GM12878 (cell line): ENCODE measurements around the gene ATF7IP. TPM values are rescaled to one million over a fixed set of nuclear protein-coding genes. Genes with fewer than 3 reads are reported as not detected.
A peak's percentile ranks its signal among the peaks of the same experiment; 100 is the strongest.

Experiments
- ATAC-seq: fragments of 200-7000 bp; cut with Tn5 transposase; 3 replicates; pipeline ENCODE4 v1.9.1; 2020; ENCODE audit warnings: mild to moderate bottlenecking, moderate library complexity
- BruUV-seq: library from RNA; stranded (reverse); fragments of 400-500 nt; replicated peaks from 2 replicates; lab custom pipeline; 2021; lab: Mats Ljungman, UMichigan
- CTCF ChIA-PET: fragments of 300-600 bp; sonication (Branson Sonifier 250); formaldehyde crosslinking; extraction: SDS; loops from one replicate; lab custom pipeline; 2021; ENCODE audit warnings: inconsistent platforms; lab: Yijun Ruan, JAX
- POLR2A ChIA-PET: fragments of 350-600 bp; formaldehyde crosslinking; extraction: SDS; loops from one replicate; lab custom pipeline; 2021; ENCODE audit warnings: inconsistent platforms; lab: Charles Lee
- RAD21 ChIA-PET: fragments of 300-600 bp; sonication (Branson Sonifier 250); formaldehyde crosslinking; loops from one replicate; lab custom pipeline; 2023; ENCODE audit warnings: antibody characterized with exemption; ENCODE audit not compliant: unreplicated experiment; lab: Charles Lee
- SMC1A ChIA-PET: fragments of 300-600 bp; sonication (Branson Sonifier 250); formaldehyde crosslinking; loops from one replicate; lab custom pipeline; 2023; ENCODE audit not compliant: unreplicated experiment, uncharacterized antibody; lab: Charles Lee
- DNase-seq: peaks from one replicate; pipeline ENCODE4 v3.0.0-alpha.2; 2011; ENCODE audit warnings: low read depth, low spot score
- FAIRE-seq: peaks from 3 replicates; lab custom pipeline; 2011; peaks lifted over from hg19 to GRCh38; lab: Jason Lieb, UNC
- H2AFZ ChIP-seq: 2 replicates; pipeline ENCODE4 v1.6.0; 2011; ENCODE audit warnings: low read depth, low read length, control low read depth; ENCODE audit not compliant: control insufficient read depth
- H3K27ac ChIP-seq: 2 replicates; pipeline ENCODE4 v1.5.1; 2011; ENCODE audit warnings: control low read depth; ENCODE audit not compliant: control insufficient read depth, insufficient read depth
- H3K27me3 ChIP-seq, 2 experiments: replicated peaks in 1 of 2; 2 replicates each; pipeline versions ENCODE4 v1.6.0 to v1.6.1; 2011; ENCODE audit warnings: low read length in 1 of 2; ENCODE audit not compliant: control insufficient read depth in 2 of 2, insufficient read depth in 2 of 2
- H3K36me3 ChIP-seq, 2 experiments: 2 replicates each; pipeline ENCODE4 v1.5.1; 2011; ENCODE audit warnings: low read length in 1 of 2; ENCODE audit not compliant: control insufficient read depth in 2 of 2, insufficient read depth in 2 of 2
- H3K4me1 ChIP-seq: 2 replicates; pipeline ENCODE4 v1.6.1; 2011; ENCODE audit warnings: mild to moderate bottlenecking, low read length, moderate library complexity, mixed read lengths; ENCODE audit not compliant: control insufficient read depth, insufficient read depth
- H3K4me2 ChIP-seq: 2 replicates; pipeline ENCODE4 v1.6.0; 2011; ENCODE audit warnings: control low read depth; ENCODE audit not compliant: control insufficient read depth, insufficient read depth
- H3K4me3 ChIP-seq: fragments of 200-600 bp; sonication (generic); 2 replicates; pipeline ENCODE4 v1.5.1; 2016
- H3K79me2 ChIP-seq: 2 replicates; pipeline ENCODE4 v1.6.0; 2011; ENCODE audit warnings: low read length; ENCODE audit not compliant: control insufficient read depth, insufficient read depth
- H3K9ac ChIP-seq: 2 replicates; pipeline ENCODE4 v1.8.0; 2011; ENCODE audit warnings: low read length, control low read depth, mixed read lengths; ENCODE audit not compliant: control insufficient read depth, insufficient read depth
- H3K9me3 ChIP-seq: replicated peaks from 3 replicates; pipeline ENCODE4 v1.5.1; 2011; ENCODE audit warnings: mild to moderate bottlenecking, low read length; ENCODE audit not compliant: control insufficient read depth, insufficient read depth
- H4K20me1 ChIP-seq: 2 replicates; pipeline ENCODE4 v1.6.0; 2011; ENCODE audit not compliant: control insufficient read depth, insufficient read depth
- CREM ChIP-seq: IDR thresholded peaks from 2 replicates; pipeline ENCODE4 v1.6.1; 2014; ENCODE audit warnings: antibody characterized with exemption, low read depth
- EP300 ChIP-seq, 2 experiments: fragments of 150-350 bp in 1 of 2; IDR thresholded peaks; 2 replicates each; pipeline ENCODE4 v1.6.1; 2011 to 2012; ENCODE audit warnings: low read depth in 2 of 2, low read length in 2 of 2, borderline replicate concordance in 1 of 2, improper control_type of control experiment in 1 of 2, inconsistent platforms in 1 of 2; ENCODE audit not compliant: control insufficient read depth in 1 of 2
- GABPA ChIP-seq: IDR thresholded peaks from 2 replicates; pipeline ENCODE4 v1.6.1; 2014; ENCODE audit warnings: antibody characterized with exemption, low read depth, mild to moderate bottlenecking, inconsistent platforms
- GATAD2B ChIP-seq: fragments of 450-650 bp; conservative IDR thresholded peaks from 2 replicates; pipeline ENCODE4 v1.6.1; 2017; ENCODE audit warnings: low read depth, mild to moderate bottlenecking, moderate library complexity
- IKZF1 ChIP-seq: fragments of 450-650 bp; conservative IDR thresholded peaks from 2 replicates; pipeline ENCODE4 v1.6.1; 2017; ENCODE audit warnings: antibody characterized with exemption, mild to moderate bottlenecking
- IKZF2 ChIP-seq, 2 experiments: fragments of 450-650 bp; IDR thresholded peaks; 2 replicates each; pipeline ENCODE4 v1.6.1; 2017; ENCODE audit warnings: mild to moderate bottlenecking in 2 of 2, moderate library complexity in 2 of 2
- JUND ChIP-seq: IDR thresholded peaks from 2 replicates; pipeline ENCODE4 v1.6.1; 2012; ENCODE audit warnings: low read depth, mild to moderate bottlenecking, low read length, improper control_type of control experiment, moderate library complexity
- MEF2A ChIP-seq: IDR thresholded peaks from 2 replicates; pipeline ENCODE4 v1.6.1; 2011; ENCODE audit warnings: low read depth, mild to moderate bottlenecking, low read length, moderate library complexity; ENCODE audit not compliant: insufficient read depth
- MTA2 ChIP-seq: fragments of 450-650 bp; IDR thresholded peaks from 2 replicates; pipeline ENCODE4 v1.6.1; 2016; ENCODE audit warnings: low read depth, mild to moderate bottlenecking, moderate library complexity
- NBN ChIP-seq: fragments of 450-650 bp; IDR thresholded peaks from 2 replicates; pipeline ENCODE4 v1.6.1; 2016
- NFIC ChIP-seq: IDR thresholded peaks from 2 replicates; pipeline ENCODE4 v1.6.1; 2012; ENCODE audit warnings: low read depth, mild to moderate bottlenecking, inconsistent platforms, low read length, moderate library complexity
- NKRF ChIP-seq: fragments of 450-650 bp; conservative IDR thresholded peaks from 2 replicates; pipeline ENCODE4 v1.6.1; 2017; ENCODE audit warnings: mild to moderate bottlenecking, moderate library complexity
- POLR2AphosphoS2 ChIP-seq: IDR thresholded peaks from 2 replicates; pipeline ENCODE4 v1.6.1; 2011; ENCODE audit warnings: low read depth, mild to moderate bottlenecking, low read length, improper control_type of control experiment, moderate library complexity
- POLR2AphosphoS5 ChIP-seq: IDR thresholded peaks from 2 replicates; pipeline ENCODE4 v1.6.1; 2011; ENCODE audit warnings: mild to moderate bottlenecking, low read length, inconsistent platforms
- RELA ChIP-seq: fragments of 450-650 bp; IDR thresholded peaks from 2 replicates; pipeline ENCODE4 v1.8.0; 2014; ENCODE audit warnings: borderline replicate concordance; ENCODE audit not compliant: partially characterized antibody
- SMAD5 ChIP-seq: IDR thresholded peaks from 2 replicates; pipeline ENCODE4 v1.6.1; 2016; ENCODE audit warnings: antibody characterized with exemption, low read depth
- SREBF1 ChIP-seq: IDR thresholded peaks from 2 replicates; pipeline ENCODE4 v1.6.1; 2012; ENCODE audit warnings: mild to moderate bottlenecking, low read length
- USF2 ChIP-seq: IDR thresholded peaks from 2 replicates; pipeline ENCODE4 v1.6.1; 2011; ENCODE audit warnings: low read depth, low read length, improper control_type of control experiment, borderline replicate concordance
- WRNIP1 ChIP-seq: IDR thresholded peaks from 2 replicates; pipeline ENCODE4 v1.6.1; 2011; ENCODE audit warnings: low read depth, low read length, improper control_type of control experiment, borderline replicate concordance
- ZNF217 ChIP-seq: fragments of 450-650 bp; IDR thresholded peaks from 2 replicates; pipeline ENCODE4 v1.6.1; 2017; ENCODE audit warnings: antibody characterized with exemption, mild to moderate bottlenecking
- ZNF24 ChIP-seq: fragments of 450-650 bp; IDR thresholded peaks from 2 replicates; pipeline ENCODE4 v1.6.1; 2017; ENCODE audit warnings: antibody characterized with exemption, mild to moderate bottlenecking
- ZSCAN29 ChIP-seq: fragments of 450-650 bp; IDR thresholded peaks from 2 replicates; pipeline ENCODE4 v1.6.1; 2017; ENCODE audit warnings: mild to moderate bottlenecking, moderate library complexity
- ZZZ3 ChIP-seq: IDR thresholded peaks from 2 replicates; pipeline ENCODE4 v1.6.1; 2011; ENCODE audit warnings: low read depth; ENCODE audit not compliant: control insufficient read depth, insufficient read length
- WGBS: methylation state at CpG from one replicate; pipeline ENCODE4 v1.1.6; 2016; ENCODE audit warnings: low lambda C conversion rate; ENCODE audit not compliant: insufficient replicate concordance, insufficient coverage; ENCODE audit errors: missing lambda C conversion rate; 5-methylcytosine and 5-hydroxymethylcytosine counted together
- in situ Hi-C: fragments of 300-500 bp; cut with MboI; formaldehyde crosslinking; loops from 9 replicates; pipeline ENCODE4 v1.14.3; 2018; ENCODE audit warnings: mixed read lengths
- intact Hi-C: fragments of 100-400 bp; cut with micrococcal nuclease; formaldehyde crosslinking; loops from one replicate; pipeline ENCODE4 v1.14.2; 2022; ENCODE audit not compliant: unreplicated experiment
- polyA plus RNA-seq, 11 experiments: library from polyadenylated mRNA; depleted of rRNA in 4 of 11; unstranded in 6 of 11; stranded (reverse) in 5 of 11; fragments of >200 nt; fragmentation: Nextera tagmentation in 4 of 11; fragmentation: Illumina TruSeq in 1 of 11; extraction: Ambion mirVana in 4 of 11; extraction: Trizol in 1 of 11; gene quantifications; 1 replicate in 1 of 11; 2 replicates in 10 of 11; pipeline versions ENCODE4 v1.2.1 to v1.2.3, GENCODE V29; 2011 to 2016; ENCODE audit warnings: inconsistent platforms in 2 of 11, missing spikeins in 2 of 11, low read depth in 1 of 11
- total RNA-seq, 4 experiments: library from RNA; depleted of rRNA in 3 of 4; stranded (reverse); fragments of >200 nt in 3 of 4; fragmentation: Illumina TruSeq in 1 of 4; extraction: Trizol in 1 of 4; gene quantifications; 2 replicates each; pipeline versions ENCODE4 v1.2.1 to v1.2.3, GENCODE V29; 2013 to 2021

The ATF7IP gene
- total and polyA plus RNA-seq, 10 of the 15 experiments (the other 5 are each of a cell fraction or from before 2014, with no cell fraction given): 6.2 to 66.6 (median 29.3) TPM

DNA sequence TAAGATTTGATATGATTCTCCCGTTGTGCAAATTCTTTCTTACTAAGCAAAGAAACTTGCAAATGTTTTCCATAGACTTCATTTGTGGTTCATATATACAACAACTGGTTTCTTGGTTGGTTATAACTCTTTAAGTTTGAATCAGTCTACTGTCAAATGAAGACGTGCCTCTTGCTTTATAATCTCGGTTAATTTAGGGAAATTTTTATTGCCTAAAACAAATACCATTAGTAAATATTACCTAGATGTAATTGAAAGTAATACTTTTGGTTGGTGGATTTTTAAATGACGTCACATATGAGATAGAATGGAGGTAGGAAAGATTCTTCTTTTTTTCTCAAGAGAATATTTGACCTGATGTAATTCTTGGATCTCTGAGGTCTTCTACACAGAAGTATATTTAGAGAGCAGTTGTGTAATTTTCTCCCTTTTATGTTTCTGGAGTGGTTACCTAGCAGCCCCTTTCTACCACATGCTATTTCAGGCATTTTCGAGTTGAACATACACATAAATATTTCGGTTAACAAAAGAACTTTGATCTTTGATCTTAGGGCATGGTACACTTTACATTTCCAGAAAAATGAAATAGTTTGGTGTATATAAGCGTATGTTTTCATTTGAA, 1.7 kb downstream of the ATF7IP start:
- peak overlapping the region; percentile 78 for H3K9ac ChIP-seq
- H4K20me1 ChIP-seq: no peaks in the 10 kb centered on the region
- ChIA-PET CTCF (interaction anchor here (1.1 to 3.0 kb wide), 10 partner anchors 10 to 253 kb away, joined by 3 to 29 read pairs (median 9); no protein-coding TSS in a partner anchor), POLR2A (interaction anchor here (1.1 to 2.6 kb wide), 7 partner anchors 18 to 146 kb away, joined by 3 to 31 read pairs (median 14); no protein-coding TSS in a partner anchor), SMC1A (interaction anchor here (0.9 to 3.9 kb wide), 7 partner anchors 19 to 349 kb away, joined by 3 to 64 read pairs (median 25); no protein-coding TSS in a partner anchor), RAD21 (interaction anchor here (1.6 to 2.7 kb wide), 6 partner anchors 18 to 181 kb away, joined by 5 to 70 read pairs (median 22); no protein-coding TSS in a partner anchor)
- H3K4me1 ChIP-seq: peaks cover 7% of the 10 kb centered on the region
- FAIRE-seq (peak; percentile 82), DNase-seq (peak; percentile 71), ATAC-seq (peak; percentile 70)
- H3K27ac ChIP-seq: peak overlapping the region; percentile 89
- no peaks in the 10 kb centered on the region for H3K27me3 ChIP-seq
- H3K4me2 ChIP-seq: peak overlapping the region; percentile 56
- WGBS: under 1% methylated on average over 7 of the region's 7 CpGs
- peaks cover 16% of the 10 kb centered on the region; the same call in 2 of the 3 replicates for H3K9me3 ChIP-seq
- intact Hi-C loops (loop anchor here (1.0 to 10.0 kb wide), 6 partner anchors 18 to 405 kb away; a partner anchor contains a TSS), in situ Hi-C loops (loop anchor here (5.0 kb wide), 2 partner anchors 125 to 250 kb away; no protein-coding TSS in a partner anchor)
- no TSS peak for BruUV-seq
- H3K79me2 ChIP-seq: peaks cover 55% of the 10 kb centered on the region
- H2AFZ ChIP-seq: peak overlapping the region; percentile 22
- no peaks in the 10 kb centered on the region for H3K36me3 ChIP-seq
- peak overlapping the region; percentile 59 for H3K4me3 ChIP-seq
- TF ChIP-seq ZNF24 (peak; percentile 33; the same call in 1 of the 2 replicates), NKRF (no peak), MTA2 (peak; percentile 76), ZNF217 (0 out of 2 replicates have a peak, but pooled peaks have one; percentile 19), RELA (peak; percentile 9), GATAD2B (no peak), JUND (peak; percentile 15; the same call in 1 of the 2 replicates), ZZZ3 (no peak), NFIC (peak; percentile 95), EP300 (IDR thresholded peaks at IDR 0.05; ENCODE audit: borderline replicate concordance in 1 of 2, control insufficient read depth in 1 of 2, low read depth in 2 of 2, low read length in 2 of 2) (peak; percentile 77 to 84; a peak in 2 of 4 replicates), IKZF1 (peak; percentile 60), CREM (peak; percentile 74), SMAD5 (peak; percentile 36; the same call in 1 of the 2 replicates), POLR2AphosphoS2 (peak; percentile 63; the same call in 1 of the 2 replicates), WRNIP1 (no peak), ZSCAN29 (no peak), IKZF2 (IDR thresholded peaks at IDR 0.05) (peak; percentile 69 to 79; a peak in 3 of 4 replicates), SREBF1 (0 out of 2 replicates have a peak, but pooled peaks have one; percentile 29), USF2 (no peak), GABPA (no peak), POLR2AphosphoS5 (peak; percentile 72), NBN (peak; percentile 96), MEF2A (peak; percentile 99)
